Fibroblast of lung (primary cell): ENCODE measurements around the gene ACBD4. TPM values are rescaled to one million over a fixed set of nuclear protein-coding genes. Genes with fewer than 3 reads are reported as not detected.

Source experiments
- DNase-seq, 2 donors: peaks; one replicate each; pipeline versions ENCODE4 v3.0.0 to v3.0.0-alpha.2; 2010; ENCODE audit warnings: low read depth in 2 of 2
- H2AFZ ChIP-seq: 2 replicates; pipeline ENCODE4 v1.5.1; 2012; ENCODE audit warnings: low read length, control low read depth, inconsistent platforms
- H3K27ac ChIP-seq: 2 replicates; pipeline ENCODE4 v1.5.1; 2011; ENCODE audit warnings: low read length, control low read depth; ENCODE audit not compliant: insufficient read depth
- H3K27me3 ChIP-seq: 2 replicates; pipeline ENCODE4 v1.5.1; 2011; ENCODE audit warnings: mild to moderate bottlenecking, low read length; ENCODE audit not compliant: control insufficient read depth, insufficient read depth
- H3K36me3 ChIP-seq: 2 replicates; pipeline ENCODE4 v1.5.1; 2011; ENCODE audit warnings: low read length; ENCODE audit not compliant: control insufficient read depth, insufficient read depth
- H3K4me1 ChIP-seq: 2 replicates; pipeline ENCODE4 v1.5.1; 2011; ENCODE audit warnings: low read length; ENCODE audit not compliant: control insufficient read depth, insufficient read depth; ENCODE audit errors: extremely low read depth
- H3K4me2 ChIP-seq: 2 replicates; pipeline ENCODE4 v1.5.1; 2011; ENCODE audit warnings: low read length, control low read depth; ENCODE audit not compliant: insufficient read depth; ENCODE audit errors: extremely low read depth
- H3K4me3 ChIP-seq, 4 experiments: fragments of 200-600 bp in 1 of 4; sonication (generic) in 1 of 4; replicated peaks in 1 of 4; 2 replicates each; pipeline ENCODE4 v1.5.1; 2011 to 2016; ENCODE audit warnings: low read length in 4 of 4, low read depth in 3 of 4, mild to moderate bottlenecking in 3 of 4, control low read depth in 2 of 4, inconsistent platforms in 1 of 4, mixed read lengths in 1 of 4; ENCODE audit not compliant: insufficient read depth in 1 of 4; ENCODE audit errors: control extremely low read depth in 1 of 4
- H3K79me2 ChIP-seq: 2 replicates; pipeline ENCODE4 v1.5.1; 2012; ENCODE audit warnings: mild to moderate bottlenecking, low read length, inconsistent platforms; ENCODE audit not compliant: control insufficient read depth, insufficient read depth
- H3K9ac ChIP-seq: 2 replicates; pipeline ENCODE4 v1.5.1; 2011; ENCODE audit warnings: mild to moderate bottlenecking, low read length, control low read depth; ENCODE audit not compliant: insufficient read depth
- H3K9me3 ChIP-seq: 2 replicates; pipeline ENCODE4 v1.5.1; 2012; ENCODE audit warnings: low read depth, low read length; ENCODE audit not compliant: control insufficient read depth, insufficient read depth
- H4K20me1 ChIP-seq: 2 replicates; pipeline ENCODE4 v1.5.1; 2011; ENCODE audit warnings: low read length; ENCODE audit not compliant: control insufficient read depth, insufficient read depth; ENCODE audit errors: extremely low read depth
- CTCF ChIP-seq, 2 donors: IDR thresholded peaks in 1 of 2; conservative IDR thresholded peaks in 1 of 2; 1 replicate in 1 of 2; 2 replicates in 1 of 2; pipeline ENCODE4 v1.5.1; 2011 to 2012; ENCODE audit warnings: low read length in 2 of 2, control low read depth in 1 of 2, inconsistent platforms in 1 of 2, low read depth in 1 of 2, mild to moderate bottlenecking in 1 of 2
- EZH2 ChIP-seq: IDR thresholded peaks from 2 replicates; pipeline ENCODE4 v1.5.1; 2012; ENCODE audit warnings: low read length, control low read depth, mild to moderate bottlenecking; ENCODE audit errors: missing control alignments
- polyA plus RNA-seq, 2 donors: library from polyadenylated mRNA; depleted of rRNA in 1 of 2; stranded (reverse) in 1 of 2; unstranded in 1 of 2; fragments of >200 nt; gene quantifications; 2 replicates each; pipeline ENCODE4 v1.2.1, GENCODE V29; 2011 to 2012; ENCODE audit warnings: missing spikeins in 1 of 2
- total RNA-seq: library from RNA; depleted of rRNA; stranded (reverse); fragments of >200 nt; gene quantifications from 2 replicates; pipeline ENCODE4 v1.2.1, GENCODE V29; 2014

ACBD4 gene
- total and polyA plus RNA-seq, 2 donors (not counting 1 experiment from before 2014, with no cell fraction given): 3.4 to 18.0 TPM

GRCh38 chr17:45093444-45094110 is 41.9 kb upstream of the ACBD4 start:
- H4K20me1 ChIP-seq: no peaks in the 10 kb centered on the region
- peaks cover 34% of the 10 kb centered on the region for H3K36me3 ChIP-seq
- DNase-seq: peak in 1 of 2 donors; percentile 65
- H3K79me2 ChIP-seq: peaks cover 1% of the 10 kb centered on the region
- peak overlapping the region; percentile 93 for H3K27ac ChIP-seq
- H3K4me1 ChIP-seq: peaks cover 24% of the 10 kb centered on the region
- H3K9me3 ChIP-seq: no peaks in the 10 kb centered on the region
- peak overlapping the region; percentile 28 for H3K4me2 ChIP-seq
- H3K9ac ChIP-seq: peak overlapping the region; percentile 37
- TF ChIP-seq EZH2: no peak
- no peak for TF ChIP-seq CTCF (conservative IDR thresholded peaks at IDR 0.05 in 1 of 2, IDR thresholded peaks at IDR 0.05 in 1 of 2; ENCODE audit: low read depth in 1 of 2, low read length in 2 of 2)
- no peaks in the 10 kb centered on the region for H3K27me3 ChIP-seq
- H3K4me3 ChIP-seq: no peak overlapping the region
- H2AFZ ChIP-seq: no peak overlapping the region

GRCh38 chr17:45096141-45096540 is 39.3 kb upstream of the ACBD4 start:
- H4K20me1 ChIP-seq: no peaks in the 10 kb centered on the region
- peaks cover 30% of the 10 kb centered on the region for H3K36me3 ChIP-seq
- no peak overlapping the region for H3K4me3 ChIP-seq
- H3K4me2 ChIP-seq: no peak overlapping the region
- no peaks in the 10 kb centered on the region for H3K9me3 ChIP-seq
- peaks cover 22% of the 10 kb centered on the region for H3K4me1 ChIP-seq
- no peak overlapping the region for H3K9ac ChIP-seq
- no peaks in the 10 kb centered on the region for H3K27me3 ChIP-seq
- peaks cover under 1% of the 10 kb centered on the region for H3K79me2 ChIP-seq
- no peak overlapping the region for H2AFZ ChIP-seq
- TF ChIP-seq CTCF (conservative IDR thresholded peaks at IDR 0.05 in 1 of 2, IDR thresholded peaks at IDR 0.05 in 1 of 2; ENCODE audit: low read depth in 1 of 2, low read length in 2 of 2) (peak; percentile 58 to 67), EZH2 (no peak)
- no peak overlapping the region for H3K27ac ChIP-seq
- peak; percentile 23 to 48 for DNase-seq

GRCh38 chr17:45096926-45097325 is 38.6 kb upstream of the ACBD4 start:
- Histone ChIP-seq H4K20me1 (no peaks in the 10 kb centered on the region), H3K27ac (no peak overlapping the region), H3K4me2 (no peak overlapping the region), H3K27me3 (no peaks in the 10 kb centered on the region), H3K9ac (no peak overlapping the region), H3K79me2 (no peaks in the 10 kb centered on the region), H3K4me3 (no peak overlapping the region), H2AFZ (no peak overlapping the region), H3K9me3 (no peaks in the 10 kb centered on the region), H3K36me3 (peaks cover 30% of the 10 kb centered on the region), H3K4me1 (peaks cover 20% of the 10 kb centered on the region)
- TF ChIP-seq EZH2 (no peak), CTCF (conservative IDR thresholded peaks at IDR 0.05 in 1 of 2, IDR thresholded peaks at IDR 0.05 in 1 of 2; ENCODE audit: low read depth in 1 of 2, low read length in 2 of 2) (no peak)
- no peak for DNase-seq
